Astrocyte of the hippocampus (primary cell): ENCODE measurements around the gene ART5.
"Not testable (repeated sequence)": the region's sequence is repeated elsewhere in the genome, so short reads cannot be mapped to it uniquely, and the experiment has no call there.

ENCODE experiments used
- DNase-seq: peaks from one replicate; pipeline ENCODE4 v3.0.0; 2011; ENCODE audit warnings: low read depth, low spot score

Gene ART5

GRCh38 chr11:3622521-3622920 lies 19.3 kb downstream of the ART5 start:
- no peak for DNase-seq

- no peak for DNase-seq
Measured at GRCh38 chr11:3617990-3618389, 23.8 kb downstream of the ART5 start.

- no peak for DNase-seq
Measured at GRCh38 chr11:3616721-3617460, 24.9 kb downstream of the ART5 start.

- DNase-seq = no peak
Measured at GRCh38 chr11:3615998-3616397, 25.8 kb downstream of the ART5 start.

- no peak for DNase-seq
Measured at GRCh38 chr11:3614742-3615171, 27.0 kb downstream of the ART5 start.

GRCh38 chr11:3613998-3614741 lies 27.6 kb downstream of the ART5 start:
- DNase-seq = no peak

- DNase-seq = no peak
Measured at GRCh38 chr11:3611976-3612678, 29.7 kb downstream of the ART5 start.

- DNase-seq = no peak
Measured at GRCh38 chr11:3610846-3611245, 30.9 kb downstream of the ART5 start.

- peak; percentile 65 for DNase-seq
Measured at GRCh38 chr11:3609416-3610265, 32.2 kb downstream of the ART5 start.

GRCh38 chr11:3605771-3606203 lies 36.0 kb downstream of the ART5 start:
- no peak for DNase-seq

GRCh38 chr11:3605283-3605662 lies 36.5 kb downstream of the ART5 start:
- no peak for DNase-seq

- DNase-seq = no peak
Measured at GRCh38 chr11:3604167-3604566, 37.6 kb downstream of the ART5 start.

- not testable (repeated sequence) for DNase-seq
Measured at GRCh38 chr11:3600201-3600600, 41.6 kb downstream of the ART5 start.

- not testable (repeated sequence) for DNase-seq
Measured at GRCh38 chr11:3597743-3598142, 44.0 kb downstream of the ART5 start.

- not testable (repeated sequence) for DNase-seq
Measured at GRCh38 chr11:3591326-3591725, 50.5 kb downstream of the ART5 start.

- DNase-seq = not testable (repeated sequence)
Measured at GRCh38 chr11:3590193-3590592, 51.6 kb downstream of the ART5 start.

- DNase-seq = not testable (repeated sequence)
Measured at GRCh38 chr11:3588776-3589175, 53.0 kb downstream of the ART5 start.
